ENCODE measurements around the gene SLC12A4. TPM values are rescaled to one million over a fixed set of nuclear protein-coding genes. Genes with fewer than 3 reads are reported as not detected.

The SLC12A4 gene
- total RNA-seq, 4 donors from 2014 or later, result 82.0 to 127 (median 101) TPM

- peak; percentile 59 to 81 for DNase-seq (ENCODE audit: low spot score in 2 of 2)
Measured at GRCh38 chr16:67928561-67929364, 39.7 kb downstream of the SLC12A4 start.

DNA sequence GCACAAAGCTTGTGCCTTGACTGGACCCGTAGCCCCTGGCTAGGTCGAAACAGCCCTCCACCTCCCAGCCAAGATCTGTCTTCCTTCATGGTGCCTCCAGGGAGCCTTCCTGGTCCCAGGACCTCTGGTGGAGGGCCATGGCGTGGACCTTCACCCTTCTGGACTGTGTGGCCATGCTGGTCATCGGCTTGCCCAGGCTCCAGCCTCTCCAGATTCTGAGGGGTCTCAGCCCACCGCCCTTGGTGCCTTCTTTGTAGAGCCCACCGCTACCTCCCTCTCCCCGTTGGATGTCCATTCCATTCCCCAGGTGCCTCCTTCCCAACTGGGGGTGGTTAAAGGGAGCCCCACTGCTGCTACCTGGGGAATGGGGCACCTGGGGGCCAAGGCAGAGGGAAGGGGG is 40.3 kb downstream of the SLC12A4 start:
- TF ChIP-seq POLR2A (IDR thresholded peaks at IDR 0.05) (no peak), EP300 (IDR thresholded peaks at IDR 0.05) (no peak), CTCF (IDR thresholded peaks at IDR 0.05) (no peak)
- H3K9me3 ChIP-seq, result no peaks in the 10 kb centered on the region
- no peak overlapping the region for H3K27ac ChIP-seq
- no peak for DNase-seq (ENCODE audit: low spot score in 2 of 2)
- no peaks in the 10 kb centered on the region for H3K27me3 ChIP-seq
- 83 to 87% methylated on average over 7 of the region's 7 CpGs for WGBS, 2 donors
- peaks cover 0 to 36% (median 0%) of the 10 kb centered on the region in 4 donors for H3K4me1 ChIP-seq
- H3K4me3 ChIP-seq, result no peak overlapping the region
- peaks cover 0 to 70% (median 5%) of the 10 kb centered on the region in 3 donors for H3K36me3 ChIP-seq

More at GRCh38 chr16:67928561-67929364, 39.7 kb downstream of the SLC12A4 start:
- peaks cover 0 to 32% (median 0%) of the 10 kb centered on the region in 4 donors for H3K4me1 ChIP-seq
- WGBS, 2 donors, result 46 to 50% methylated on average over 13 to 14 of the region's 16 CpGs
- TF ChIP-seq EP300 (IDR thresholded peaks at IDR 0.05) (peak in 1 of 2 donors; percentile 8), CTCF (IDR thresholded peaks at IDR 0.05) (peak; percentile 66 to 93 (median 77)), POLR2A (IDR thresholded peaks at IDR 0.05) (no peak)
- peaks cover 0 to 67% (median 5%) of the 10 kb centered on the region in 3 donors for H3K36me3 ChIP-seq
- no peaks in the 10 kb centered on the region for H3K9me3 ChIP-seq
- no peak overlapping the region for H3K4me3 ChIP-seq
- no peak overlapping the region for H3K27ac ChIP-seq
- no peaks in the 10 kb centered on the region for H3K27me3 ChIP-seq

GRCh38 chr16:67927131-67927941 is 41.1 kb downstream of the SLC12A4 start:
- H3K4me3 ChIP-seq, result no peak overlapping the region
- H3K27me3 ChIP-seq, result no peaks in the 10 kb centered on the region
- DNase-seq (ENCODE audit: low spot score in 2 of 2), result peak in 1 of 2 donors; percentile 10
- H3K4me1 ChIP-seq, result peaks cover 0 to 44% (median 0%) of the 10 kb centered on the region in 4 donors
- H3K36me3 ChIP-seq, result peaks cover 0 to 75% (median 5%) of the 10 kb centered on the region in 3 donors
- H3K27ac ChIP-seq, result peak overlapping the region in 2 of 4 donors; percentile 7 to 62
- no peaks in the 10 kb centered on the region for H3K9me3 ChIP-seq
- TF ChIP-seq EP300 (IDR thresholded peaks at IDR 0.05) (no peak), POLR2A (IDR thresholded peaks at IDR 0.05) (no peak), CTCF (IDR thresholded peaks at IDR 0.05) (no peak)
- WGBS, 2 donors, result 83 to 94% methylated on average over 21 to 22 of the region's 22 CpGs

GRCh38 chr16:67926181-67926750 is 42.2 kb downstream of the SLC12A4 start:
- 46 to 53% methylated on average over 7 to 13 of the region's 13 CpGs for WGBS, 2 donors
- TF ChIP-seq EP300 (IDR thresholded peaks at IDR 0.05) (no peak), CTCF (IDR thresholded peaks at IDR 0.05) (no peak), POLR2A (IDR thresholded peaks at IDR 0.05) (no peak)
- Histone ChIP-seq H3K27ac (peak overlapping the region; percentile 2 to 62 (median 20)), H3K9me3 (no peaks in the 10 kb centered on the region), H3K4me1 (peaks cover 0 to 53% (median 4%) of the 10 kb centered on the region in 4 donors), H3K36me3 (peaks cover 0 to 66% (median 5%) of the 10 kb centered on the region in 3 donors), H3K27me3 (no peaks in the 10 kb centered on the region), H3K4me3 (no peak overlapping the region)
- peak in 1 of 2 donors; percentile 9 for DNase-seq (ENCODE audit: low spot score in 2 of 2)

Measured in tibial nerve (tissue), 4 donors.